Measurements from ENCODE around the gene PRADC1. TPM values are rescaled to one million over a fixed set of nuclear protein-coding genes. Genes with fewer than 3 reads are reported as not detected.

Gene PRADC1
- total RNA-seq, 1 experiment from 2014 or later: 18.6 TPM

GRCh38 chr2:73233932-73234832 is 1.1 kb upstream of the PRADC1 start, which contains the start of gene CCT7:
CCT7 (plus strand) TSS chr2:73234308; CDS start chr2:73234379, 71 bp downstream.
- peaks cover 13% of the 10 kb centered on the region for H3K36me3 ChIP-seq (ENCODE audit: control insufficient read depth, insufficient read depth, low read length)
- intact Hi-C loops (cut with micrococcal nuclease; ENCODE audit: unreplicated experiment): no loop called here

GRCh38 chr2:73232403-73233153 is 461 bp downstream of the PRADC1 start:
- DNase-seq (ENCODE audit: low read depth, low spot score): no peak
- ChIA-PET POLR2A (interaction anchor here (0.7 to 1.1 kb wide), 4 partner anchors 18 to 119 kb away, joined by 4 to 10 read pairs (median 6); no protein-coding TSS in a partner anchor), CTCF (interaction anchor here (0.6 to 1.9 kb wide), 2 partner anchors 20 to 69 kb away, joined by 8 to 14 read pairs; no protein-coding TSS in a partner anchor)
- H3K9me3 ChIP-seq (ENCODE audit: control insufficient read depth, insufficient read depth, low read depth, low read length): no peaks in the 10 kb centered on the region
- H3K27me3 ChIP-seq (ENCODE audit: control insufficient read depth, insufficient read depth, low read length): no peaks in the 10 kb centered on the region
- peak overlapping the region; percentile 72 to 88 for H3K4me3 ChIP-seq (ENCODE audit: low read depth in 2 of 2, low read length in 2 of 2)
- TF ChIP-seq SIN3A (IDR thresholded peaks at IDR 0.05; ENCODE audit: borderline replicate concordance, insufficient read depth, low read depth, low read length) (peak; percentile 85; the same call in 1 of the 2 replicates), REST (IDR thresholded peaks at IDR 0.05; ENCODE audit: insufficient read depth in 1 of 2, low read depth in 2 of 2, low read length in 1 of 2) (no peak), POLR2AphosphoS5 (IDR thresholded peaks at IDR 0.05; ENCODE audit: low read depth, low read length) (no peak), TCF7L2 (IDR thresholded peaks at IDR 0.05; ENCODE audit: low read depth, low read length) (no peak), CTCF (IDR thresholded peaks at IDR 0.05) (no peak)
- in situ Hi-C loops (cut with HindIII; ENCODE audit: low pct_unique_long_range_greater_than_20kb, low sequenced_read_pairs): loop anchor here (10.0 kb wide), 1 partner anchor 62 kb away; the partner anchor contains the start of gene EGR4
- H3K36me3 ChIP-seq (ENCODE audit: control insufficient read depth, insufficient read depth, low read length): peaks cover 10% of the 10 kb centered on the region; the same call in 1 of the 2 replicates
- peak; percentile 22; the same call in 1 of the 2 replicates for ATAC-seq
- peak overlapping the region; percentile 5; the same call in 1 of the 2 replicates for H3K27ac ChIP-seq (ENCODE audit: low read length)
- BruUV-seq (replicated peaks): no TSS peak
- intact Hi-C loops (cut with micrococcal nuclease; ENCODE audit: unreplicated experiment): no loop called here
- H3K4me1 ChIP-seq (ENCODE audit: control insufficient read depth, insufficient read depth, low read length): peaks cover 22% of the 10 kb centered on the region

More at GRCh38 chr2:73233932-73234832, 1.1 kb upstream of the PRADC1 start, which contains the start of gene CCT7:
- no peaks in the 10 kb centered on the region for H3K27me3 ChIP-seq (ENCODE audit: control insufficient read depth, insufficient read depth, low read length)
- BruUV-seq (replicated peaks): TSS peak; percentile 87
- H3K4me1 ChIP-seq (ENCODE audit: control insufficient read depth, insufficient read depth, low read length): peaks cover 29% of the 10 kb centered on the region
- no peaks in the 10 kb centered on the region for H3K9me3 ChIP-seq (ENCODE audit: control insufficient read depth, insufficient read depth, low read depth, low read length)
- ATAC-seq (peak; percentile 81), DNase-seq (ENCODE audit: low read depth, low spot score) (peak; percentile 55)
- H3K27ac ChIP-seq (ENCODE audit: low read length): peak within 1 kb of the TSS; percentile 97
- CTCF ChIA-PET: no interaction called here
- in situ Hi-C loops (cut with HindIII; ENCODE audit: low pct_unique_long_range_greater_than_20kb, low sequenced_read_pairs): loop anchor here (10.0 kb wide), 1 partner anchor 61 kb away; the partner anchor contains the start of gene EGR4
- H3K4me3 ChIP-seq (ENCODE audit: low read depth in 2 of 2, low read length in 2 of 2): peak within 1 kb of the TSS; percentile 72 to 88
- TF ChIP-seq TCF7L2 (IDR thresholded peaks at IDR 0.05; ENCODE audit: low read depth, low read length) (no peak), POLR2AphosphoS5 (IDR thresholded peaks at IDR 0.05; ENCODE audit: low read depth, low read length) (peak; percentile 96), CTCF (IDR thresholded peaks at IDR 0.05) (no peak), SIN3A (IDR thresholded peaks at IDR 0.05; ENCODE audit: borderline replicate concordance, insufficient read depth, low read depth, low read length) (peak; percentile 90; the same call in 1 of the 2 replicates)
- POLR2A ChIA-PET: interaction anchor here (0.7 kb wide), 1 partner anchor 21 kb away, joined by 4 read pairs; no protein-coding TSS in a partner anchor
